Measurements from ENCODE around the gene CAMKMT. TPM values are rescaled to one million over a fixed set of nuclear protein-coding genes. Genes with fewer than 3 reads are reported as not detected.

The CAMKMT gene
- total RNA-seq, 4 donors from 2014 or later: 4.5 to 57.9 (median 15.4) TPM

DNA sequence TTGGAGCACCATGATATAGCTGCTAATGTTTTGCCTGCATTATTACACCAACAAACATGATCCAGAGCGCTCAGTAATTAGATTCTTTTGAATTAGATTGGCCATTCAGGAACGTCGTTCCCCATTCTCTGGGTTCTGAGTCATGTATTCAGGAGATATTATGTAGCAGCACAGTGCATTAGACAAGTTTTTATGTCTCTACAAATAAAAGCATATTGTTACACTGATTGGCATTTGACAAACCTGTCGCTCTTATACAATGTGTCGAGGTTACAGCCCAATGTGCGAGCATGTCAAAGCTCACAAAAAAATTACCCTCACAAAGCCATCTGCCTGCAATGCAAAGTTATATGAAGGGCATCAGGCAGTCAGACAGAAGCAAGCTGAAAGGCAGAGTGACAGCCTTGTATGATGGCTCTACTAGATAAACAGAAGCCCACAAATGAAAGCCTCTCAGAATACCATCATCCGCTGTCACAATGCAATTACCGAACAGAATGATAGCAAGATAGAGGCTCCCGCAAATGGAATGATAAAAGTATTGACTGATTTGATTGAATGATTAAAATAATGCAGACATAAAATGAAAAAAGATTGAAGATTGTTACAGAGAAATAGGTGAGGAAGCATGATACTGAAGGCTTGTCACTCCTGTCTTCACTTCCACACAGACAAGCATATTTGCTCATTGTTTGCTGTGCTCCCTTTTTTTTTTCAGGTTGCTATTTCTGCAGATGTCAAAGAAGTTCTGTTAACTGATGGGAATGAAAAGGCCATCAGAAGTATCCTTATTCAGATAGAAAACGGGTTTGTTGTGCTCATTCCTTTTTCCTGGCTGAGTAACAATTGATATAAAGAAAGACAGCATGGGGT lies 345.2 kb downstream of the CAMKMT start:
- in situ Hi-C loops (cut with MboI; ENCODE audit: low pct_ligation_motif_present in 1 of 4, low pct_unique_long_range_greater_than_20kb in 1 of 4, low sequenced_read_pairs in 3 of 4): no loop called here
- Histone ChIP-seq H3K4me1 (peaks cover 0 to 15% (median 0%) of the 10 kb centered on the region in 4 donors), H3K27ac (no peak overlapping the region), H3K4me3 (no peak overlapping the region), H3K9me3 (no peaks in the 10 kb centered on the region), H3K27me3 (no peaks in the 10 kb centered on the region), H3K36me3 (no peaks in the 10 kb centered on the region)
- intact Hi-C loops (cut with DNase I; ENCODE audit: low total_unique reads): no loop called here
- no peak for DNase-seq
- 94 to 98% methylated on average over 10 of the region's 10 CpGs for WGBS, 2 donors (ENCODE audit: low coverage in 1 of 2)
- TF ChIP-seq POLR2AphosphoS5 (IDR thresholded peaks at IDR 0.05) (no peak), EP300 (IDR thresholded peaks at IDR 0.05; ENCODE audit: low read depth) (no peak), POLR2A (IDR thresholded peaks at IDR 0.05) (no peak)
- TF ChIP-seq, protein P1, sequence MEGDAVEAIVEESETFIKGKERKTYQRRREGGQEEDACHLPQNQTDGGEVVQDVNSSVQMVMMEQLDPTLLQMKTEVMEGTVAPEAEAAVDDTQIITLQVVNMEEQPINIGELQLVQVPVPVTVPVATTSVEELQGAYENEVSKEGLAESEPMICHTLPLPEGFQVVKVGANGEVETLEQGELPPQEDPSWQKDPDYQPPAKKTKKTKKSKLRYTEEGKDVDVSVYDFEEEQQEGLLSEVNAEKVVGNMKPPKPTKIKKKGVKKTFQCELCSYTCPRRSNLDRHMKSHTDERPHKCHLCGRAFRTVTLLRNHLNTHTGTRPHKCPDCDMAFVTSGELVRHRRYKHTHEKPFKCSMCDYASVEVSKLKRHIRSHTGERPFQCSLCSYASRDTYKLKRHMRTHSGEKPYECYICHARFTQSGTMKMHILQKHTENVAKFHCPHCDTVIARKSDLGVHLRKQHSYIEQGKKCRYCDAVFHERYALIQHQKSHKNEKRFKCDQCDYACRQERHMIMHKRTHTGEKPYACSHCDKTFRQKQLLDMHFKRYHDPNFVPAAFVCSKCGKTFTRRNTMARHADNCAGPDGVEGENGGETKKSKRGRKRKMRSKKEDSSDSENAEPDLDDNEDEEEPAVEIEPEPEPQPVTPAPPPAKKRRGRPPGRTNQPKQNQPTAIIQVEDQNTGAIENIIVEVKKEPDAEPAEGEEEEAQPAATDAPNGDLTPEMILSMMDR (IDR thresholded peaks at IDR 0.05): no peak

DNA sequence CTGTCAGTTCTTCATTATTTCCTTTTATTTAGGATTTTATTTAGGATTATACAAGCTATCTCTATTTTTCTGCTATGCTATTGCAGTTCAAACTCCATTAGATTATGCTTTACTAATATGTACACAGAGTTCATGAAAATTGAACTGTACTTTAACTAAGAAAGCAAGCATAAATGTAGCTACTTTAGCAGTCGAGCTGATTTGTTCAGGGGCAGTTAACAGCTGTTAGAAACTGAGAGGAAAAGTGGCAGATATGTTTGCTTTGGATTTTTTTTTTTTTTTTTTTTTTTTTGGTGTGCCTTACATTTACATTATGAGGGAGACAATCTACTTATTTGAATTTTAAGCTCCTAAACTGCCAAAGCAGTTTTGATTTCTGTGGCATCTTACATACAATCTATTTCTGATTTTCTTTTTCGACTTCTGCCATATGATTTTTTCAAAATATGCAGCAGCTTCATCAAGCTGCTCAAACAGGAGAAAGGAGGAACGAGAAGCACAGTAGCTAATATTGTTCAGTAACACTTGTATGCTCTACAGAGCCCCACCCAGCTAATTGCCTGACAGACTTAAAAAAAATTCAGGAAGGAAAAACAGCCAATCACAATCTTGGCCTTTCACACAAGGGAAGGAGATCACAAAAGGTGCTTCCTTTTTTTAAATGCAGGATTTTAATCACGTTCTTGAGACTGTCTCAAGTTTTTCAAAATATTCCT lies 346.4 kb downstream of the CAMKMT start:
- DNase-seq: no peak
- no peaks in the 10 kb centered on the region for H3K9me3 ChIP-seq
- no peak for TF ChIP-seq POLR2A (IDR thresholded peaks at IDR 0.05)
- TF ChIP-seq, protein P1 (IDR thresholded peaks at IDR 0.05): no peak
- no peak for TF ChIP-seq POLR2AphosphoS5 (IDR thresholded peaks at IDR 0.05)
- no peak for TF ChIP-seq EP300 (IDR thresholded peaks at IDR 0.05; ENCODE audit: low read depth)
- no peaks in the 10 kb centered on the region for H3K27me3 ChIP-seq
- WGBS, 2 donors (ENCODE audit: low coverage in 1 of 2): 22 to 28% methylated on average over 4 of the region's 4 CpGs
- no peaks in the 10 kb centered on the region for H3K36me3 ChIP-seq
- H3K4me3 ChIP-seq: no peak overlapping the region
- in situ Hi-C loops (cut with MboI; ENCODE audit: low pct_ligation_motif_present in 1 of 4, low pct_unique_long_range_greater_than_20kb in 1 of 4, low sequenced_read_pairs in 3 of 4): no loop called here
- H3K27ac ChIP-seq: peak overlapping the region in 1 of 4 donors; percentile 14
- intact Hi-C loops (cut with DNase I; ENCODE audit: low total_unique reads): no loop called here
- peaks cover 0 to 15% (median 0%) of the 10 kb centered on the region in 4 donors for H3K4me1 ChIP-seq

DNA sequence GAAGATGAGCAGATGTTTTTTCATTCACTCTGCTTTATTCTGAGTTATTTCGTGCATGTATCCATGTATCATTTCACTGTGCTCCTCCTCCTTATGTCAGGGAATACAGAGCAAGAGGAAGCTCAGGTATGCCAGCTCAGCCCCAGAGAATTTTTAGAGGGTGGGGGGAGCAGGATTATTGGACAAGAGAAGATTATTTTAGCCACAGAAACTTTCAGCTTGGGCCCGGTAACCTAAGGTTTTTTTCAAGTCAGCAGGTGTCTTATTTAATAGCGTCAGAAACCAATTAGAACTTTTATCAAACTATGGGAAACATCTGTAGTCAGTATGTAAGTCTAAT lies 346.9 kb downstream of the CAMKMT start:
- H3K27me3 ChIP-seq: no peaks in the 10 kb centered on the region
- DNase-seq: no peak
- H3K27ac ChIP-seq: peak overlapping the region in 1 of 4 donors; percentile 14
- in situ Hi-C loops (cut with MboI; ENCODE audit: low pct_ligation_motif_present in 1 of 4, low pct_unique_long_range_greater_than_20kb in 1 of 4, low sequenced_read_pairs in 3 of 4): no loop called here
- H3K4me3 ChIP-seq: no peak overlapping the region
- TF ChIP-seq, protein P1 (IDR thresholded peaks at IDR 0.05): no peak
- TF ChIP-seq POLR2AphosphoS5 (IDR thresholded peaks at IDR 0.05): no peak
- TF ChIP-seq POLR2A (IDR thresholded peaks at IDR 0.05): no peak
- no peak for TF ChIP-seq EP300 (IDR thresholded peaks at IDR 0.05; ENCODE audit: low read depth)
- H3K9me3 ChIP-seq: no peaks in the 10 kb centered on the region
- no peaks in the 10 kb centered on the region for H3K36me3 ChIP-seq
- intact Hi-C loops (cut with DNase I; ENCODE audit: low total_unique reads): no loop called here
- H3K4me1 ChIP-seq: peaks cover 0 to 15% (median 0%) of the 10 kb centered on the region in 4 donors
- 46 to 57% methylated on average over 3 of the region's 3 CpGs for WGBS, 2 donors (ENCODE audit: low coverage in 1 of 2)

DNA sequence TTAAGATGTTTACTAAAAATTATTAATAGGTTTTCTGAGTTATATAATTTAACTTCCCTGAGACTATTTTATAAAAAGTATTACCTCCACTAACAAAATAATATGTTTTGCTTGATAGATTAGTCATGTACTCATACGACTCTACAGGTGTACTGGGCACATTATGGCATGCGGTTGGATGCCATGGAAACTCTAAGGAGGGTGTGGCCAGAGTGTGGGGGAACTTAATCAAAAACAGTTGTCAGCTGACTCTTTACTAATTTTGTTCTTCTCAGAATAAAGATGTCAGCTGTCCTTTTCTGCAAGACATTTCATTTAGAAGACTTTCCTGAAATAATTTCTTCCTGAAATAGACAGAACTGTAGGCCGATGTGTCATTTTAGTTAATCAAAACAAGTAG lies 351.4 kb downstream of the CAMKMT start:
- H3K4me1 ChIP-seq: peaks cover 0 to 9% (median 0%) of the 10 kb centered on the region in 4 donors
- DNase-seq: peak; percentile 25
- H3K4me3 ChIP-seq: no peak overlapping the region
- 74 to 75% methylated on average over 3 of the region's 3 CpGs for WGBS, 2 donors (ENCODE audit: low coverage in 1 of 2)
- in situ Hi-C loops (cut with MboI; ENCODE audit: low pct_ligation_motif_present in 1 of 4, low pct_unique_long_range_greater_than_20kb in 1 of 4, low sequenced_read_pairs in 3 of 4) (no loop called here), intact Hi-C loops (cut with DNase I; ENCODE audit: low total_unique reads) (no loop called here)
- H3K36me3 ChIP-seq: no peaks in the 10 kb centered on the region
- H3K9me3 ChIP-seq: no peaks in the 10 kb centered on the region
- H3K27me3 ChIP-seq: no peaks in the 10 kb centered on the region
- no peak overlapping the region for H3K27ac ChIP-seq
- TF ChIP-seq POLR2AphosphoS5 (IDR thresholded peaks at IDR 0.05) (no peak), EP300 (IDR thresholded peaks at IDR 0.05; ENCODE audit: low read depth) (no peak), POLR2A (IDR thresholded peaks at IDR 0.05) (no peak)
- TF ChIP-seq, protein P1 (IDR thresholded peaks at IDR 0.05): no peak

Data from transverse colon (tissue), 4 donors.